Parathyroid adenoma (tissue), 2 donors: ENCODE results near the gene AGL.
A peak's percentile ranks its signal among the peaks of the same experiment; 100 is the strongest.

ENCODE experiments used
- H2AFZ ChIP-seq: fragments of 300-600 bp; sonication (generic); one replicate; pipeline ENCODE4 v1.7.0; 2017; ENCODE audit warnings: antibody characterized with exemption, mild to moderate bottlenecking
- H3K27ac ChIP-seq: fragments of 300-600 bp; sonication (generic); one replicate; pipeline ENCODE4 v1.7.0; 2017
- H3K27me3 ChIP-seq: fragments of 300-600 bp; sonication (generic); one replicate; pipeline ENCODE4 v1.7.0; 2017; ENCODE audit warnings: low read length; ENCODE audit not compliant: control insufficient read depth, insufficient read depth
- H3K36me3 ChIP-seq: fragments of 300-600 bp; sonication (generic); one replicate; pipeline ENCODE4 v1.7.0; 2017; ENCODE audit warnings: low read length; ENCODE audit not compliant: control insufficient read depth, insufficient read depth
- H3K4me1 ChIP-seq: fragments of 300-600 bp; sonication (generic); one replicate; pipeline ENCODE4 v1.7.0; 2017; ENCODE audit warnings: control low read depth
- H3K4me2 ChIP-seq: fragments of 300-600 bp; sonication (generic); one replicate; pipeline ENCODE4 v1.7.0; 2017; ENCODE audit warnings: low read length
- H3K4me3 ChIP-seq: fragments of 300-600 bp; sonication (generic); one replicate; pipeline ENCODE4 v1.7.0; 2017; ENCODE audit warnings: low read depth, low read length
- H3K79me2 ChIP-seq: fragments of 300-600 bp; sonication (generic); one replicate; pipeline ENCODE4 v1.7.0; 2017; ENCODE audit warnings: control low read depth
- H3K9ac ChIP-seq: fragments of 300-600 bp; sonication (generic); one replicate; pipeline ENCODE4 v1.7.0; 2017; ENCODE audit warnings: mild to moderate bottlenecking
- H3K9me3 ChIP-seq: fragments of 300-600 bp; sonication (generic); one replicate; pipeline ENCODE4 v1.7.0; 2017; ENCODE audit warnings: low read length; ENCODE audit not compliant: control insufficient read depth
- TF ChIP-seq, protein P1 (sequence below): fragments of 300-600 bp; sonication (generic); IDR thresholded peaks from one replicate; pipeline ENCODE4 v1.7.0; 2017; ENCODE audit warnings: antibody characterized with exemption, mild to moderate bottlenecking
- donor health status: primary hyperparathyroidism.

AGL gene

DNA sequence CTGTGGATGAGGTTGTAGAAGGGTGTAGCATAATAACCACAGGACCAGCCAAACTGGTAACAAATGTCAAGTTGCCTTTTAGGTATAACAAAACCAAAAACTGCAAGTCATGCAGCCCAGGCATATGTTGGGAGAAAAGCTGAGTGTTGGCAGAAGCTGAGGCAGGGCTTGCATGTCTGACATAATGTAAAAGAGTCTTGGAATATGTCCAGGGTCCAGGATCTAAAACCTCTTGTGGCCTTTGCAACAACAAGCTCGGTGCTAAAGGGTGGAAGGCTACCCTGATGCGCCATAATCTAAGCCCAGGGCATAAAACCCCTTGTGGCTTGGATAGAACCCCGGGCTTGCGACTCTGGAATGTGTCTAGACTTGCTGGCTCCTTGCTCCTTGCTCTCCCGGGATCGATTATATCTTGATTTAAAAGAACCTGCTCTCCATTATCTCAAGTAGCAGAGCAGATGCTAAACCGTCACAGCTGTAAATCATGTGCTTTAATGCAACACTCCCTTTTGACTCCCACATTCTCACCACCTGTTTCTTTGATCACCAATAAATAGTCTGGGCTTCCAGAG, 93.1 kb downstream of the AGL start:
- TF ChIP-seq, protein P1, sequence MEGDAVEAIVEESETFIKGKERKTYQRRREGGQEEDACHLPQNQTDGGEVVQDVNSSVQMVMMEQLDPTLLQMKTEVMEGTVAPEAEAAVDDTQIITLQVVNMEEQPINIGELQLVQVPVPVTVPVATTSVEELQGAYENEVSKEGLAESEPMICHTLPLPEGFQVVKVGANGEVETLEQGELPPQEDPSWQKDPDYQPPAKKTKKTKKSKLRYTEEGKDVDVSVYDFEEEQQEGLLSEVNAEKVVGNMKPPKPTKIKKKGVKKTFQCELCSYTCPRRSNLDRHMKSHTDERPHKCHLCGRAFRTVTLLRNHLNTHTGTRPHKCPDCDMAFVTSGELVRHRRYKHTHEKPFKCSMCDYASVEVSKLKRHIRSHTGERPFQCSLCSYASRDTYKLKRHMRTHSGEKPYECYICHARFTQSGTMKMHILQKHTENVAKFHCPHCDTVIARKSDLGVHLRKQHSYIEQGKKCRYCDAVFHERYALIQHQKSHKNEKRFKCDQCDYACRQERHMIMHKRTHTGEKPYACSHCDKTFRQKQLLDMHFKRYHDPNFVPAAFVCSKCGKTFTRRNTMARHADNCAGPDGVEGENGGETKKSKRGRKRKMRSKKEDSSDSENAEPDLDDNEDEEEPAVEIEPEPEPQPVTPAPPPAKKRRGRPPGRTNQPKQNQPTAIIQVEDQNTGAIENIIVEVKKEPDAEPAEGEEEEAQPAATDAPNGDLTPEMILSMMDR = no peak
- Histone ChIP-seq H3K4me2 (peak overlapping the region; percentile 29), H3K4me3 (no peak overlapping the region), H3K9me3 (no peaks in the 10 kb centered on the region), H3K27ac (no peak overlapping the region), H2AFZ (no peak overlapping the region), H3K4me1 (no peaks in the 10 kb centered on the region), H3K27me3 (no peaks in the 10 kb centered on the region), H3K79me2 (no peaks in the 10 kb centered on the region), H3K9ac (no peak overlapping the region), H3K36me3 (no peaks in the 10 kb centered on the region)

DNA sequence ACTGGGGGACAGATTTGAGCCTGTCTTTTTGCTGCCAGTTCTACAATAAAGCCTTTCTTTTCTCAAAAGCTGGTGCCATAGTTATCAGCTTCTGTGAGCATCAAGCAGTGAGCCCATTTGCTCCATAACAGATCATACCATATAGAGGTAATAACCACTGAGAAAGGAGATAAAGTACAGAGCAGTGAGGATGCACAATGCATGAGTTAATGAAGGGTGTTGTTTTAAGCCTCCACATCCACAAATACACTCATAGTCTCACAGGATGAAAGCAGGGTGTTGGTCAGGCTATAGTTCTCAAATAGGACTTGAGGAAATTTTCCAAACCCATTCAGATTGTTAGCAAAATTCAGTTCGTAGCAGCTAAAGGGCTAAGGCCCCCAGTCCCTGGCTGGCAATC, 94.0 kb downstream of the AGL start:
- no peak overlapping the region for H3K9ac ChIP-seq
- no peaks in the 10 kb centered on the region for H3K79me2 ChIP-seq
- no peaks in the 10 kb centered on the region for H3K27me3 ChIP-seq
- H3K27ac ChIP-seq = no peak overlapping the region
- no peaks in the 10 kb centered on the region for H3K9me3 ChIP-seq
- TF ChIP-seq, protein P1 = no peak
- no peak overlapping the region for H3K4me3 ChIP-seq
- no peaks in the 10 kb centered on the region for H3K4me1 ChIP-seq
- no peak overlapping the region for H3K4me2 ChIP-seq
- no peaks in the 10 kb centered on the region for H3K36me3 ChIP-seq
- no peak overlapping the region for H2AFZ ChIP-seq

DNA sequence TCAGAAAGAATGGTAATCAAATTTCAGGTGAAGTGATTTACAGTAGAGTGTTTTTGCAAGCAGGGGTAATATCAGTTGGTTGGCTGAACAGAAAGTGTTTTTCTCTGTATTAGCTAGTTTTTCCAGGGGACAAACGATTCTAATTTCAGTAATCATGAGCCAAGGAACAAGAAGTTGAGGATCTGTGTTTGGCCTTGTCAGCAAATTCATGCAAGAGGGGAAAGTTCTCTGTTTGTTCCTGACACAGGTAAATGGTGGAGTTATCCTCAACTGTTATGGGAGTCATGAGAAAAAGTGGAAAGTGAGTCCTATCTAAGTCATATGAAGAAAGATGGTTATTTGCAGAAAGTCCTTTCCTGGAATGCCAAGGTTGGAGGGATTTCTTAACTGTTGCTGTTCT, 95.0 kb downstream of the AGL start:
- no peak overlapping the region for H3K27ac ChIP-seq
- TF ChIP-seq, protein P1 = no peak
- H3K27me3 ChIP-seq = no peaks in the 10 kb centered on the region

DNA sequence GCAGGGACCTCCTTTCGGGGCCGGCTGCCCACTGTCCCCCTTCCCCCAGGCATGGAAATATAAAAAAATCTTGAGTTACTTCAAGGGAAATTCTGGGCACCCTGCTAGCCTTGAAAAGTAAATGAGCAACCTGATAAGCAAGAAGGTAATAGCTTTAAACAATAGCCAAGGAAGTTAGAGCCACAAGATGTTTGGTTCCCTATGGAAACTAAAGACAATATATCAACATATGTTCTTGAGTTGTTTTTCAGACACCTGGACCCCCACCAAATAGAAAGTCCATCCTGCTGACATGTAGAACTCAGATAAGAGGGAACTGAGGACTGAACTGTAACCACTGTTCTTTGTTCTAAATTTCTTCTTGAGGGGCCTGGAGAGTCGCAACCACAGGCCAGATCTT, 100.3 kb downstream of the AGL start:
- Histone ChIP-seq H3K9ac (no peak overlapping the region), H3K4me3 (no peak overlapping the region), H3K27ac (no peak overlapping the region), H3K4me1 (no peaks in the 10 kb centered on the region), H3K4me2 (no peak overlapping the region), H2AFZ (no peak overlapping the region), H3K79me2 (no peaks in the 10 kb centered on the region), H3K9me3 (no peaks in the 10 kb centered on the region), H3K36me3 (no peaks in the 10 kb centered on the region), H3K27me3 (no peaks in the 10 kb centered on the region)
- TF ChIP-seq, protein P1 = no peak

More for the DNA sequence above, 95.0 kb downstream of the AGL start:
- no peaks in the 10 kb centered on the region for H3K79me2 ChIP-seq
- H3K4me1 ChIP-seq = no peaks in the 10 kb centered on the region
- no peak overlapping the region for H3K4me3 ChIP-seq
- no peaks in the 10 kb centered on the region for H3K9me3 ChIP-seq
- H2AFZ ChIP-seq = no peak overlapping the region
- H3K4me2 ChIP-seq = no peak overlapping the region
- no peak overlapping the region for H3K9ac ChIP-seq
- H3K36me3 ChIP-seq = no peaks in the 10 kb centered on the region

DNA sequence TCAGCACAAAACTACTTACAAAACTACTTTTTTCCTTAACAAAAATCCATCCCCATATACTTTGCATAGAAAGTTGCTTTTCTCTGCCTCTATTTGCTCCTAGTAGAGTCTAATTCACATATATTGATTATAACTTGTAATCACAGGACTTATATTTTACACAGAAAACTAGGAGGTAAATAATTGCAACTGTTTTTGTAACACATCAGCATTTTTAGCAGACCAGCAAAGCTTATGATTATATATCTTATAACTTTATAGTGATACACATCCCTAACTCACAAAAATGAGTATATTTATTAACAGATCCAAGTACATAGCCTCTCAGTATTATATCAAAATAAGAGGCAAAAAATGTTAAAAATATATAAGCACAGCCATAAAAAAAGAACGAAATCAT, 102.4 kb downstream of the AGL start:
- H2AFZ ChIP-seq = no peak overlapping the region
- H3K9me3 ChIP-seq = no peaks in the 10 kb centered on the region
- no peak overlapping the region for H3K27ac ChIP-seq
- H3K4me2 ChIP-seq = no peak overlapping the region
- no peak overlapping the region for H3K9ac ChIP-seq
- no peaks in the 10 kb centered on the region for H3K27me3 ChIP-seq
- H3K79me2 ChIP-seq = no peaks in the 10 kb centered on the region
- H3K4me3 ChIP-seq = no peak overlapping the region
- no peaks in the 10 kb centered on the region for H3K36me3 ChIP-seq
- no peaks in the 10 kb centered on the region for H3K4me1 ChIP-seq
- TF ChIP-seq, protein P1 = no peak
